Lower leg skin (tissue), 4 donors: ENCODE data around the gene C16orf78. TPM values are rescaled to one million over a fixed set of nuclear protein-coding genes. Genes with fewer than 3 reads are reported as not detected.
A peak's percentile ranks its signal among the peaks of the same experiment; 100 is the strongest.

Source experiments
- DNase-seq, 2 donors: peaks; one replicate each; pipeline ENCODE4 v3.0.0-alpha.2; 2019; ENCODE audit warnings: low spot score in 2 of 2
- H3K4me3 ChIP-seq: fragments of 200-600 bp; sonication (generic); 2 replicates; pipeline ENCODE4 v1.5.1; 2017; ENCODE audit warnings: mild to moderate bottlenecking, low read depth; ENCODE audit not compliant: poor library complexity, severe bottlenecking
- CTCF ChIP-seq, 3 donors: fragments of 450-650 bp; IDR thresholded peaks; one replicate each; pipeline ENCODE4 v1.5.1; 2016; ENCODE audit warnings: antibody characterized with exemption in 3 of 3, mild to moderate bottlenecking in 3 of 3, moderate library complexity in 2 of 3
- POLR2A ChIP-seq, 2 donors: fragments of 450-650 bp; IDR thresholded peaks; one replicate each; pipeline ENCODE4 v1.6.1; 2016 to 2017; ENCODE audit warnings: antibody characterized with exemption in 2 of 2, mild to moderate bottlenecking in 1 of 2, moderate library complexity in 1 of 2
- WGBS, 2 donors: methylation state at CpG; one replicate each; pipeline ENCODE4 v1.1.5; 2018; 5-methylcytosine and 5-hydroxymethylcytosine counted together
- intact Hi-C: fragments of 100-400 bp; cut with DNase I; formaldehyde crosslinking; loops from one replicate; pipeline ENCODE4 v1.15.0; 2023; ENCODE audit warnings: low total_unique reads
- total RNA-seq, 4 donors: library from RNA; depleted of rRNA; stranded (reverse); fragments of >200 nt; gene quantifications; one replicate each; pipeline ENCODE4 v1.1.0, GENCODE V29; 2016

The C16orf78 gene
- total RNA-seq, 4 donors from 2014 or later, result not detected

GRCh38 chr16:49349446-49350168 is 24.0 kb upstream of the C16orf78 start:
- intact Hi-C loops, result loop anchor here (5.0 kb wide), 1 partner anchor 657 kb away; no protein-coding TSS in a partner anchor
- 58 to 62% methylated on average over 19 to 20 of the region's 20 CpGs for WGBS, 2 donors

GRCh38 chr16:49350265-49351095 is 23.1 kb upstream of the C16orf78 start:
- WGBS, 2 donors, result 31 to 33% methylated on average over 25 of the region's 25 CpGs
- TF ChIP-seq CTCF (IDR thresholded peaks at IDR 0.05), result no peak
- no peak for TF ChIP-seq POLR2A (IDR thresholded peaks at IDR 0.05)
- DNase-seq, result peak; percentile 26 to 90
- H3K4me3 ChIP-seq, result no peak overlapping the region
- intact Hi-C loops, result no loop called here

More at GRCh38 chr16:49349446-49350168, 24.0 kb upstream of the C16orf78 start:
- DNase-seq, result peak in 1 of 2 donors; percentile 57
- H3K4me3 ChIP-seq, result no peak overlapping the region
- TF ChIP-seq CTCF (IDR thresholded peaks at IDR 0.05) (no peak), POLR2A (IDR thresholded peaks at IDR 0.05) (no peak)

- no peak overlapping the region for H3K4me3 ChIP-seq
- DNase-seq, result peak in 1 of 2 donors; percentile 37
- 25 to 26% methylated on average over 7 of the region's 7 CpGs for WGBS, 2 donors
- intact Hi-C loops, result no loop called here
- TF ChIP-seq POLR2A (IDR thresholded peaks at IDR 0.05), result no peak
Observed at GRCh38 chr16:49351096-49351487, 22.5 kb upstream of the C16orf78 start.

- no peak for TF ChIP-seq CTCF (IDR thresholded peaks at IDR 0.05)
- TF ChIP-seq POLR2A (IDR thresholded peaks at IDR 0.05), result no peak
- WGBS, 2 donors, result 60 to 68% methylated on average over 4 of the region's 4 CpGs
- DNase-seq, result no peak
- no peak overlapping the region for H3K4me3 ChIP-seq
- intact Hi-C loops, result no loop called here
Observed at GRCh38 chr16:49352892-49353291, 20.7 kb upstream of the C16orf78 start.

GRCh38 chr16:49353680-49354079 is 19.9 kb upstream of the C16orf78 start:
- TF ChIP-seq POLR2A (IDR thresholded peaks at IDR 0.05) (no peak), CTCF (IDR thresholded peaks at IDR 0.05) (no peak)
- intact Hi-C loops, result no loop called here
- H3K4me3 ChIP-seq, result no peak overlapping the region
- 47 to 57% methylated on average over 5 of the region's 5 CpGs for WGBS, 2 donors
- DNase-seq, result no peak

GRCh38 chr16:49354101-49354500 is 19.5 kb upstream of the C16orf78 start:
- DNase-seq, result no peak
- no peak for TF ChIP-seq CTCF (IDR thresholded peaks at IDR 0.05)
- no peak for TF ChIP-seq POLR2A (IDR thresholded peaks at IDR 0.05)
- no peak overlapping the region for H3K4me3 ChIP-seq
- intact Hi-C loops, result no loop called here
- WGBS, 2 donors, result 77 to 83% methylated on average over 6 of the region's 6 CpGs
